DMS53 treated with DMSO at 0.1 percent for 48 hours (cell line): ENCODE data around the gene ANAPC1.
"Not testable (repeated sequence)": the region's sequence is repeated elsewhere in the genome, so short reads cannot be mapped to it uniquely, and the experiment has no call there.

ENCODE experiments used
- DNase-seq: peaks from one replicate; lab custom pipeline; 2025; ENCODE audit not compliant: unreplicated experiment; lab: John Stamatoyannopoulos, UW

ANAPC1 gene

GRCh38 chr2:111744751-111745150 is 139.2 kb downstream of the ANAPC1 start:
- not testable (repeated sequence) for DNase-seq

- DNase-seq: not testable (repeated sequence)
Measured at GRCh38 chr2:111741517-111741916, 142.5 kb downstream of the ANAPC1 start.

GRCh38 chr2:111735838-111736721 is 147.9 kb downstream of the ANAPC1 start:
- DNase-seq: not testable (repeated sequence)

GRCh38 chr2:111735420-111735819 is 148.6 kb downstream of the ANAPC1 start:
- not testable (repeated sequence) for DNase-seq

GRCh38 chr2:111729812-111730458 is 154.1 kb downstream of the ANAPC1 start:
- DNase-seq: not testable (repeated sequence)

- DNase-seq: not testable (repeated sequence)
Measured at GRCh38 chr2:111727611-111728110, 156.3 kb downstream of the ANAPC1 start.

- not testable (repeated sequence) for DNase-seq
Measured at GRCh38 chr2:111725742-111726141, 158.3 kb downstream of the ANAPC1 start.

- DNase-seq: not testable (repeated sequence)
Measured at GRCh38 chr2:111719610-111720009, 164.4 kb downstream of the ANAPC1 start.
